HepG2 (cell line): Measurements from ENCODE around the gene SCAPER. TPM values are rescaled to one million over a fixed set of nuclear protein-coding genes. Genes with fewer than 3 reads are reported as not detected.

Experiments
- BCL3 ChIP-seq: sonication (generic); formaldehyde crosslinking; IDR thresholded peaks from 2 replicates; pipeline ENCODE4 v1.5.1; 2020; ENCODE audit warnings: mild to moderate bottlenecking, missing genetic modification reagents, moderate library complexity
- CENPT ChIP-seq: sonication (generic); formaldehyde crosslinking; IDR thresholded peaks from 2 replicates; pipeline ENCODE4 v1.8.0; 2022; ENCODE audit warnings: low read depth, mild to moderate bottlenecking, moderate library complexity, missing genetic modification reagents
- CREB1 ChIP-seq, 2 experiments: fragments of 450-650 bp in 1 of 2; IDR thresholded peaks; 2 replicates each; pipeline ENCODE4 v1.6.1; 2016 to 2017; ENCODE audit warnings: control low read depth in 1 of 2, mild to moderate bottlenecking in 1 of 2, missing compliant biosample characterization in 1 of 2, missing genetic modification characterization in 1 of 2
- GABPA ChIP-seq, 2 experiments: IDR thresholded peaks; 2 replicates each; pipeline ENCODE4 v1.6.1; 2011 to 2016; ENCODE audit warnings: low read depth in 2 of 2, low read length in 1 of 2, missing biosample characterization in 1 of 2, missing genetic modification characterization in 1 of 2
- KLF12 ChIP-seq: sonication (generic); formaldehyde crosslinking; IDR thresholded peaks from 2 replicates; pipeline ENCODE4 v1.4.0; 2020; ENCODE audit warnings: missing genetic modification reagents, borderline replicate concordance
- KLF13 ChIP-seq: sonication (generic); formaldehyde crosslinking; IDR thresholded peaks from 2 replicates; pipeline ENCODE4 v1.4.0; 2020; ENCODE audit warnings: mild to moderate bottlenecking, missing genetic modification reagents
- MAX ChIP-seq: IDR thresholded peaks from 2 replicates; pipeline ENCODE4 v1.6.1; 2012; ENCODE audit warnings: inconsistent platforms
- MEIS2 ChIP-seq: sonication (generic); formaldehyde crosslinking; IDR thresholded peaks from 2 replicates; pipeline ENCODE4 v1.9.0; 2021; ENCODE audit warnings: mild to moderate bottlenecking, missing genetic modification reagents
- POGZ ChIP-seq: sonication (generic); formaldehyde crosslinking; IDR thresholded peaks from 2 replicates; pipeline ENCODE4 v1.4.0; 2020; ENCODE audit warnings: mild to moderate bottlenecking, missing genetic modification reagents
- ZNF770 ChIP-seq: sonication (generic); formaldehyde crosslinking; IDR thresholded peaks from 2 replicates; pipeline ENCODE4 v1.5.0; 2020; ENCODE audit warnings: mild to moderate bottlenecking, missing genetic modification reagents
- ZSCAN21 ChIP-seq: sonication (generic); formaldehyde crosslinking; IDR thresholded peaks from 2 replicates; pipeline ENCODE4 v1.8.0; 2022; ENCODE audit warnings: mild to moderate bottlenecking, missing genetic modification reagents, moderate library complexity, borderline replicate concordance
- polyA plus RNA-seq, 8 experiments: library from polyadenylated mRNA; depleted of rRNA in 3 of 8; stranded (reverse) in 7 of 8; unstranded in 1 of 8; fragments of >200 nt; fragmentation: Illumina TruSeq in 4 of 8; extraction: Trizol in 4 of 8; gene quantifications; 2 replicates each; pipeline versions ENCODE4 v1.2.1 to v1.2.3, GENCODE V29; 2011 to 2016; ENCODE audit warnings: low read depth in 4 of 8, missing spikeins in 1 of 8, mixed read lengths in 1 of 8; ENCODE audit not compliant: insufficient read depth in 1 of 8
- total RNA-seq, 5 experiments: library from RNA; depleted of rRNA; stranded (reverse); fragments of >200 nt; fragmentation: Illumina TruSeq; extraction: Trizol; gene quantifications; 2 replicates each; pipeline ENCODE4 v1.2.3, GENCODE V29; 2016; ENCODE audit warnings: low read depth in 1 of 5
- TF ChIP-seq, protein P1 (sequence below): sonication (generic); formaldehyde crosslinking; IDR thresholded peaks from 2 replicates; pipeline ENCODE4 v1.5.0; 2020; ENCODE audit warnings: mild to moderate bottlenecking, missing genetic modification reagents, borderline replicate concordance
- TF ChIP-seq, protein P2 (sequence below): IDR thresholded peaks from 2 replicates; pipeline ENCODE4 v1.6.1; 2016; ENCODE audit warnings: missing genetic modification reagents, missing compliant biosample characterization
- TF ChIP-seq, protein P3 (sequence below): sonication (generic); formaldehyde crosslinking; IDR thresholded peaks from 2 replicates; pipeline ENCODE4 v1.4.0; 2020; ENCODE audit warnings: missing genetic modification reagents
- TF ChIP-seq, protein P4 (sequence below): sonication (generic); formaldehyde crosslinking; IDR thresholded peaks from 2 replicates; pipeline ENCODE4 v1.8.0; 2022; ENCODE audit warnings: low read depth, missing genetic modification reagents

Gene SCAPER
- total and polyA plus RNA-seq, 2 of the 13 experiments (the other 11 are each of a cell fraction or from before 2014, with no cell fraction given): 4.3 to 10.5 TPM

DNA sequence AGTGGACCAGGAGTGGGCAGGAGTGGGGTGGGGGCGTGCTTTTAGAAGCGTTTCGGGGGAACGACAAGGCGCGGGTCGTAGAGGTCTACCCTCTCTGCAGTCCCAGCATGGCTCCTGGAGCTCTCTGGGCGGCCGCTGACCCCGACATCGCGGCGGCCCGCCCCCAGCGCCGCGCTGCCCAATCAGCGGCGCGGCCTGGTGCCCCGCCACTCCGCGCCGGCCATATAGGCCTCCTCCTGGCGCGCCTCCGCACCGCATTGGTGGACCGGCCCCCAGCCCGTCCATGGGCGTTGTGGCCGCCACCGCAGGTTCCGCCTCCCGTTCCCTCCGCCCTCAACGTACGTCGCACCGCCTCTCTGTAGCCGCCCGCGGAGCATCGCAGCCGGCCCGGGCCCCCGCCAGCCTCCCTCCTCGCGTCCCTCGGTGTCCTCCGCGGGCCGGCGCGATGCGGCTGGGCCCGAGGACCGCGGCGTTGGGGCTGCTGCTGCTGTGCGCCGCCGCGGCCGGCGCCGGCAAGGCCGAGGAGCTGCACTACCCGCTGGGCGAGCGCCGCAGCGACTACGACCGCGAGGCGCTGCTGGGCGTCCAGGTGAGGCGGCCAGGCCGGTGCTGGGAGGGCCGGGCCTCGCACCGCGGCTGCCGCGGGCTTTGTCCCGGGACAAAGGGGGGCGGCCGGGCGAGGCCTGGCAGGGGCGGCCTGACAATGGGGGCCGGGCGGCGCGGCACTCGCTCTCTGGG lies 26.4 kb upstream of the SCAPER start, which contains the start of gene RCN2 (continued):
- TF ChIP-seq, protein P1, sequence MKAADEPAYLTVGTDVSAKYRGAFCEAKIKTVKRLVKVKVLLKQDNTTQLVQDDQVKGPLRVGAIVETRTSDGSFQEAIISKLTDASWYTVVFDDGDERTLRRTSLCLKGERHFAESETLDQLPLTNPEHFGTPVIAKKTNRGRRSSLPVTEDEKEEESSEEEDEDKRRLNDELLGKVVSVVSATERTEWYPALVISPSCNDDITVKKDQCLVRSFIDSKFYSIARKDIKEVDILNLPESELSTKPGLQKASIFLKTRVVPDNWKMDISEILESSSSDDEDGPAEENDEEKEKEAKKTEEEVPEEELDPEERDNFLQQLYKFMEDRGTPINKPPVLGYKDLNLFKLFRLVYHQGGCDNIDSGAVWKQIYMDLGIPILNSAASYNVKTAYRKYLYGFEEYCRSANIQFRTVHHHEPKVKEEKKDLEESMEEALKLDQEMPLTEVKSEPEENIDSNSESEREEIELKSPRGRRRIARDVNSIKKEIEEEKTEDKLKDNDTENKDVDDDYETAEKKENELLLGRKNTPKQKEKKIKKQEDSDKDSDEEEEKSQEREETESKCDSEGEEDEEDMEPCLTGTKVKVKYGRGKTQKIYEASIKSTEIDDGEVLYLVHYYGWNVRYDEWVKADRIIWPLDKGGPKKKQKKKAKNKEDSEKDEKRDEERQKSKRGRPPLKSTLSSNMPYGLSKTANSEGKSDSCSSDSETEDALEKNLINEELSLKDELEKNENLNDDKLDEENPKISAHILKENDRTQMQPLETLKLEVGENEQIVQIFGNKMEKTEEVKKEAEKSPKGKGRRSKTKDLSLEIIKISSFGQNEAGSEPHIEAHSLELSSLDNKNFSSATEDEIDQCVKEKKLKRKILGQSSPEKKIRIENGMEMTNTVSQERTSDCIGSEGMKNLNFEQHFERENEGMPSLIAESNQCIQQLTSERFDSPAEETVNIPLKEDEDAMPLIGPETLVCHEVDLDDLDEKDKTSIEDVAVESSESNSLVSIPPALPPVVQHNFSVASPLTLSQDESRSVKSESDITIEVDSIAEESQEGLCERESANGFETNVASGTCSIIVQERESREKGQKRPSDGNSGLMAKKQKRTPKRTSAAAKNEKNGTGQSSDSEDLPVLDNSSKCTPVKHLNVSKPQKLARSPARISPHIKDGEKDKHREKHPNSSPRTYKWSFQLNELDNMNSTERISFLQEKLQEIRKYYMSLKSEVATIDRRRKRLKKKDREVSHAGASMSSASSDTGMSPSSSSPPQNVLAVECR: peak; percentile 82
- TF ChIP-seq, protein P2, sequence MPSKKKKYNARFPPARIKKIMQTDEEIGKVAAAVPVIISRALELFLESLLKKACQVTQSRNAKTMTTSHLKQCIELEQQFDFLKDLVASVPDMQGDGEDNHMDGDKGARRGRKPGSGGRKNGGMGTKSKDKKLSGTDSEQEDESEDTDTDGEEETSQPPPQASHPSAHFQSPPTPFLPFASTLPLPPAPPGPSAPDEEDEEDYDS: peak; percentile 90; the same call in 1 of the 2 replicates
- peak; percentile 74 for TF ChIP-seq MAX
- no peak for TF ChIP-seq CENPT
- peak; percentile 70 for TF ChIP-seq MEIS2 (CRISPR knock-in tag)
- TF ChIP-seq CREB1 (IDR thresholded peaks at IDR 0.05): peak; percentile 39; the same call in 1 of the 2 replicates
- TF ChIP-seq CREB1 (CRISPR knock-in tag; IDR thresholded peaks at IDR 0.05): no peak
- TF ChIP-seq POGZ (CRISPR knock-in tag): peak; percentile 47; the same call in 1 of the 2 replicates
- TF ChIP-seq, protein P3, sequence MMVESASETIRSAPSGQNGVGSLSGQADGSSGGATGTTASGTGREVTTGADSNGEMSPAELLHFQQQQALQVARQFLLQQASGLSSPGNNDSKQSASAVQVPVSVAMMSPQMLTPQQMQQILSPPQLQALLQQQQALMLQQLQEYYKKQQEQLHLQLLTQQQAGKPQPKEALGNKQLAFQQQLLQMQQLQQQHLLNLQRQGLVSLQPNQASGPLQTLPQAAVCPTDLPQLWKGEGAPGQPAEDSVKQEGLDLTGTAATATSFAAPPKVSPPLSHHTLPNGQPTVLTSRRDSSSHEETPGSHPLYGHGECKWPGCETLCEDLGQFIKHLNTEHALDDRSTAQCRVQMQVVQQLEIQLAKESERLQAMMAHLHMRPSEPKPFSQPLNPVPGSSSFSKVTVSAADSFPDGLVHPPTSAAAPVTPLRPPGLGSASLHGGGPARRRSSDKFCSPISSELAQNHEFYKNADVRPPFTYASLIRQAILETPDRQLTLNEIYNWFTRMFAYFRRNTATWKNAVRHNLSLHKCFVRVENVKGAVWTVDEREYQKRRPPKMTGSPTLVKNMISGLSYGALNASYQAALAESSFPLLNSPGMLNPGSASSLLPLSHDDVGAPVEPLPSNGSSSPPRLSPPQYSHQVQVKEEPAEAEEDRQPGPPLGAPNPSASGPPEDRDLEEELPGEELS: no peak
- no peak for TF ChIP-seq GABPA (IDR thresholded peaks at IDR 0.05; ENCODE audit: low read depth, low read length)
- no peak for TF ChIP-seq GABPA (CRISPR knock-in tag; IDR thresholded peaks at IDR 0.05; ENCODE audit: low read depth)
- peak; percentile 82 for TF ChIP-seq BCL3 (CRISPR knock-in tag)
- peak; percentile 70 for TF ChIP-seq ZNF770 (CRISPR knock-in tag)
- no peak for TF ChIP-seq KLF13 (CRISPR knock-in tag)
- TF ChIP-seq ZSCAN21 (CRISPR knock-in tag): peak; percentile 73; the same call in 1 of the 2 replicates
- TF ChIP-seq, protein P4, sequence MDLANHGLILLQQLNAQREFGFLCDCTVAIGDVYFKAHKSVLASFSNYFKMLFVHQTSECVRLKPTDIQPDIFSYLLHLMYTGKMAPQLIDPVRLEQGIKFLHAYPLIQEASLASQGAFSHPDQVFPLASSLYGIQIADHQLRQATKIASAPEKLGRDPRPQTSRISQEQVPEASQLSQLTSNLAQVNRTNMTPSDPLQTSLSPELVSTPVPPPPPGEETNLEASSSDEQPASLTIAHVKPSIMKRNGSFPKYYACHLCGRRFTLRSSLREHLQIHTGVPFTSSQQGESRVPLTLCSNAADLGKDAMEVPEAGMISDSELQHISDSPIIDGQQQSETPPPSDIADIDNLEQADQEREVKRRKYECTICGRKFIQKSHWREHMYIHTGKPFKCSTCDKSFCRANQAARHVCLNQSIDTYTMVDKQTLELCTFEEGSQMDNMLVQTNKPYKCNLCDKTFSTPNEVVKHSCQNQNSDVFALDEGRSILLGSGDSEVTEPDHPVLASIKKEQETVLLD (CRISPR knock-in tag): peak; percentile 75; the same call in 1 of the 2 replicates
- TF ChIP-seq KLF12: peak; percentile 54; the same call in 1 of the 2 replicates
